Measurements from ENCODE around the gene PIGN.

PIGN gene

GRCh38 chr18:62144338-62144737 lies 42.5 kb downstream of the PIGN start:
- Histone ChIP-seq H3K36me3 (ENCODE audit: insufficient read depth, low read length) (peaks cover 10% of the 10 kb centered on the region), H3K27ac (ENCODE audit: low read depth, low read length) (no peak overlapping the region), H3K4me1 (ENCODE audit: insufficient read depth, low read length) (no peaks in the 10 kb centered on the region), H3K4me3 (ENCODE audit: low read length) (no peak overlapping the region), H3K27me3 (ENCODE audit: insufficient read depth, low read length) (no peaks in the 10 kb centered on the region), H3K9me3 (ENCODE audit: insufficient read depth, low read depth, low read length) (no peaks in the 10 kb centered on the region), H3K9ac (ENCODE audit: low read depth, low read length) (no peak overlapping the region)
- WGBS = 89% methylated on average over 2 of the region's 2 CpGs

- Histone ChIP-seq H3K4me1 (ENCODE audit: insufficient read depth, low read length) (no peaks in the 10 kb centered on the region), H3K27ac (ENCODE audit: low read depth, low read length) (no peak overlapping the region), H3K27me3 (ENCODE audit: insufficient read depth, low read length) (no peaks in the 10 kb centered on the region), H3K4me3 (ENCODE audit: low read length) (no peak overlapping the region), H3K9me3 (ENCODE audit: insufficient read depth, low read depth, low read length) (no peaks in the 10 kb centered on the region), H3K9ac (ENCODE audit: low read depth, low read length) (no peak overlapping the region), H3K36me3 (ENCODE audit: insufficient read depth, low read length) (peaks cover 7% of the 10 kb centered on the region)
- WGBS = no CpG with 5 or more reads among the region's 1 CpG
Measured at GRCh38 chr18:62140259-62140658, 46.6 kb downstream of the PIGN start.

- 0 out of 2 replicates have a peak, but pooled peaks cover 3% of the 10 kb centered on the region for H3K36me3 ChIP-seq (ENCODE audit: insufficient read depth, low read length)
- no peak overlapping the region for H3K9ac ChIP-seq (ENCODE audit: low read depth, low read length)
- WGBS = 100% methylated on average over 1 of the region's 2 CpGs
- no peaks in the 10 kb centered on the region for H3K27me3 ChIP-seq (ENCODE audit: insufficient read depth, low read length)
- H3K27ac ChIP-seq (ENCODE audit: low read depth, low read length) = no peak overlapping the region
- H3K9me3 ChIP-seq (ENCODE audit: insufficient read depth, low read depth, low read length) = no peaks in the 10 kb centered on the region
- no peaks in the 10 kb centered on the region for H3K4me1 ChIP-seq (ENCODE audit: insufficient read depth, low read length)
- H3K4me3 ChIP-seq (ENCODE audit: low read length) = no peak overlapping the region
Measured at GRCh38 chr18:62138461-62139235, 48.2 kb downstream of the PIGN start.

- Histone ChIP-seq H3K27ac (ENCODE audit: low read depth, low read length) (no peak overlapping the region), H3K9me3 (ENCODE audit: insufficient read depth, low read depth, low read length) (no peaks in the 10 kb centered on the region), H3K36me3 (ENCODE audit: insufficient read depth, low read length) (no peaks in the 10 kb centered on the region), H3K27me3 (ENCODE audit: insufficient read depth, low read length) (no peaks in the 10 kb centered on the region), H3K4me1 (ENCODE audit: insufficient read depth, low read length) (no peaks in the 10 kb centered on the region), H3K9ac (ENCODE audit: low read depth, low read length) (no peak overlapping the region), H3K4me3 (ENCODE audit: low read length) (no peak overlapping the region)
- WGBS = 89% methylated on average over 1 of the region's 2 CpGs
Measured at GRCh38 chr18:62131301-62131909, 55.5 kb downstream of the PIGN start.

GRCh38 chr18:62128157-62128556 lies 58.7 kb downstream of the PIGN start:
- WGBS = 56% methylated on average over 1 of the region's 1 CpG
- H3K36me3 ChIP-seq (ENCODE audit: insufficient read depth, low read length) = no peaks in the 10 kb centered on the region

GRCh38 chr18:62126737-62127136 lies 60.1 kb downstream of the PIGN start:
- no peak overlapping the region for H3K9ac ChIP-seq (ENCODE audit: low read depth, low read length)
- no peak overlapping the region for H3K27ac ChIP-seq (ENCODE audit: low read depth, low read length)
- H3K27me3 ChIP-seq (ENCODE audit: insufficient read depth, low read length) = no peaks in the 10 kb centered on the region
- no peaks in the 10 kb centered on the region for H3K36me3 ChIP-seq (ENCODE audit: insufficient read depth, low read length)
- no peaks in the 10 kb centered on the region for H3K4me1 ChIP-seq (ENCODE audit: insufficient read depth, low read length)
- H3K9me3 ChIP-seq (ENCODE audit: insufficient read depth, low read depth, low read length) = no peaks in the 10 kb centered on the region
- 98% methylated on average over 2 of the region's 2 CpGs for WGBS
- H3K4me3 ChIP-seq (ENCODE audit: low read length) = no peak overlapping the region

More at GRCh38 chr18:62128157-62128556, 58.7 kb downstream of the PIGN start:
- no peak overlapping the region for H3K4me3 ChIP-seq (ENCODE audit: low read length)
- H3K9ac ChIP-seq (ENCODE audit: low read depth, low read length) = no peak overlapping the region
- H3K27ac ChIP-seq (ENCODE audit: low read depth, low read length) = no peak overlapping the region
- no peaks in the 10 kb centered on the region for H3K27me3 ChIP-seq (ENCODE audit: insufficient read depth, low read length)
- no peaks in the 10 kb centered on the region for H3K9me3 ChIP-seq (ENCODE audit: insufficient read depth, low read depth, low read length)
- no peaks in the 10 kb centered on the region for H3K4me1 ChIP-seq (ENCODE audit: insufficient read depth, low read length)

- no peak overlapping the region for H3K27ac ChIP-seq (ENCODE audit: low read depth, low read length)
- no peaks in the 10 kb centered on the region for H3K4me1 ChIP-seq (ENCODE audit: insufficient read depth, low read length)
- no peaks in the 10 kb centered on the region for H3K27me3 ChIP-seq (ENCODE audit: insufficient read depth, low read length)
- H3K4me3 ChIP-seq (ENCODE audit: low read length) = no peak overlapping the region
- H3K9ac ChIP-seq (ENCODE audit: low read depth, low read length) = no peak overlapping the region
- no peaks in the 10 kb centered on the region for H3K9me3 ChIP-seq (ENCODE audit: insufficient read depth, low read depth, low read length)
- H3K36me3 ChIP-seq (ENCODE audit: insufficient read depth, low read length) = no peaks in the 10 kb centered on the region
- WGBS = 100% methylated on average over 1 of the region's 2 CpGs
Measured at GRCh38 chr18:62125702-62126101, 61.2 kb downstream of the PIGN start.

GRCh38 chr18:62122330-62122729 lies 64.5 kb downstream of the PIGN start:
- Histone ChIP-seq H3K27ac (ENCODE audit: low read depth, low read length) (no peak overlapping the region), H3K9me3 (ENCODE audit: insufficient read depth, low read depth, low read length) (no peaks in the 10 kb centered on the region), H3K4me1 (ENCODE audit: insufficient read depth, low read length) (no peaks in the 10 kb centered on the region), H3K4me3 (ENCODE audit: low read length) (no peak overlapping the region), H3K9ac (ENCODE audit: low read depth, low read length) (no peak overlapping the region), H3K36me3 (ENCODE audit: insufficient read depth, low read length) (no peaks in the 10 kb centered on the region), H3K27me3 (ENCODE audit: insufficient read depth, low read length) (no peaks in the 10 kb centered on the region)
- 100% methylated on average over 1 of the region's 1 CpG for WGBS

GRCh38 chr18:62119884-62120283 lies 67.0 kb downstream of the PIGN start:
- no peaks in the 10 kb centered on the region for H3K36me3 ChIP-seq (ENCODE audit: insufficient read depth, low read length)
- no peak overlapping the region for H3K9ac ChIP-seq (ENCODE audit: low read depth, low read length)
- no peak overlapping the region for H3K27ac ChIP-seq (ENCODE audit: low read depth, low read length)
- H3K9me3 ChIP-seq (ENCODE audit: insufficient read depth, low read depth, low read length) = no peaks in the 10 kb centered on the region
- H3K4me1 ChIP-seq (ENCODE audit: insufficient read depth, low read length) = no peaks in the 10 kb centered on the region
- H3K4me3 ChIP-seq (ENCODE audit: low read length) = no peak overlapping the region
- WGBS = 100% methylated on average over 1 of the region's 1 CpG
- H3K27me3 ChIP-seq (ENCODE audit: insufficient read depth, low read length) = no peaks in the 10 kb centered on the region

- Histone ChIP-seq H3K9me3 (ENCODE audit: insufficient read depth, low read depth, low read length) (no peaks in the 10 kb centered on the region), H3K9ac (ENCODE audit: low read depth, low read length) (no peak overlapping the region), H3K27ac (ENCODE audit: low read depth, low read length) (no peak overlapping the region), H3K27me3 (ENCODE audit: insufficient read depth, low read length) (no peaks in the 10 kb centered on the region), H3K4me3 (ENCODE audit: low read length) (no peak overlapping the region), H3K4me1 (ENCODE audit: insufficient read depth, low read length) (no peaks in the 10 kb centered on the region), H3K36me3 (ENCODE audit: insufficient read depth, low read length) (no peaks in the 10 kb centered on the region)
Measured at GRCh38 chr18:62118328-62118727, 68.5 kb downstream of the PIGN start.

GRCh38 chr18:62109676-62110075 lies 77.2 kb downstream of the PIGN start:
- Histone ChIP-seq H3K4me3 (ENCODE audit: low read length) (no peak overlapping the region), H3K9ac (ENCODE audit: low read depth, low read length) (no peak overlapping the region), H3K27me3 (ENCODE audit: insufficient read depth, low read length) (no peaks in the 10 kb centered on the region), H3K9me3 (ENCODE audit: insufficient read depth, low read depth, low read length) (no peaks in the 10 kb centered on the region), H3K4me1 (ENCODE audit: insufficient read depth, low read length) (no peaks in the 10 kb centered on the region), H3K27ac (ENCODE audit: low read depth, low read length) (no peak overlapping the region), H3K36me3 (ENCODE audit: insufficient read depth, low read length) (0 out of 2 replicates have a peak, but pooled peaks cover 2% of the 10 kb centered on the region)
- 97% methylated on average over 1 of the region's 1 CpG for WGBS
